Measurements from ENCODE around the gene BRAP.

- TF ChIP-seq CTCF (conservative IDR thresholded peaks at IDR 0.05; ENCODE audit: low read depth, low read length) = no peak
- no peak for TF ChIP-seq EZH2 (IDR thresholded peaks at IDR 0.05; ENCODE audit: low read length, unreplicated experiment)
- no peak for TF ChIP-seq EZH2phosphoT487 (IDR thresholded peaks at IDR 0.05; ENCODE audit: borderline replicate concordance, low read length)
Measured at GRCh38 chr12:111653596-111653995, 32.2 kb downstream of the BRAP start.
